A549 (cell line): ENCODE results near the gene SLC39A11. TPM values are rescaled to one million over a fixed set of nuclear protein-coding genes. Genes with fewer than 3 reads are reported as not detected.
A peak's percentile ranks its signal among the peaks of the same experiment; 100 is the strongest.

Experiments
- ATAC-seq, 2 experiments: fragments of 200-7000 bp in 1 of 2; fragments of >200 bp in 1 of 2; cut with Nextera tagmentation in 1 of 2; cut with Tn5 transposase in 1 of 2; 3 replicates each; pipeline versions ENCODE4 v1.8.0 to v1.9.1; 2018 to 2020; ENCODE audit warnings: mild to moderate bottlenecking in 1 of 2, moderate library complexity in 1 of 2
- CTCF ChIA-PET: fragments of 300-600 bp; sonication (Branson Sonifier 250); formaldehyde crosslinking; extraction: SDS; loops from one replicate; lab custom pipeline; 2021; ENCODE audit warnings: antibody characterized with exemption, inconsistent platforms; lab: Yijun Ruan, JAX
- POLR2A ChIA-PET: fragments of 350-600 bp; formaldehyde crosslinking; extraction: SDS; loops from one replicate; lab custom pipeline; 2021; ENCODE audit warnings: antibody characterized with exemption, inconsistent platforms; lab: Yijun Ruan, JAX
- DNase-seq, 2 experiments: peaks; one replicate each; pipeline versions ENCODE4 v3.0.0 to v3.0.0-alpha.2; 2011 to 2016; ENCODE audit warnings: low read depth in 1 of 2, low spot score in 1 of 2
- FAIRE-seq: peaks from 2 replicates; lab custom pipeline; 2011; peaks lifted over from hg19 to GRCh38; lab: Jason Lieb, UNC
- H3K27ac ChIP-seq, 2 experiments: fragments of >200 bp; sonication (Bioruptor Twin); formaldehyde crosslinking; 3 replicates each; pipeline ENCODE4 v1.5.1; 2016 to 2017
- H3K4me1 ChIP-seq: fragments of >200 bp; sonication (Bioruptor Twin); formaldehyde crosslinking; 3 replicates; pipeline ENCODE4 v1.6.1; 2016
- H3K4me2 ChIP-seq: fragments of >200 bp; sonication (Bioruptor Twin); formaldehyde crosslinking; 3 replicates; pipeline ENCODE4 v1.6.1; 2016
- H3K4me3 ChIP-seq: fragments of >200 bp; sonication (Bioruptor Twin); formaldehyde crosslinking; 3 replicates; pipeline ENCODE4 v1.5.1; 2016
- H3K9me3 ChIP-seq: fragments of >200 bp; sonication (Bioruptor Twin); formaldehyde crosslinking; 3 replicates; pipeline ENCODE4 v1.6.1; 2016
- BHLHE40 ChIP-seq: IDR thresholded peaks from 2 replicates; pipeline ENCODE4 v1.6.1; 2012; ENCODE audit warnings: low read depth, low read length, inconsistent platforms
- CBX2 ChIP-seq: fragments of 200-600 bp; sonication (generic); IDR thresholded peaks from 2 replicates; pipeline ENCODE4 v1.6.1; 2016; ENCODE audit warnings: low read depth, mild to moderate bottlenecking, borderline replicate concordance
- CHD2 ChIP-seq: fragments of 150-350 bp; IDR thresholded peaks from 2 replicates; pipeline ENCODE4 v1.6.1; 2014; ENCODE audit warnings: low read length; ENCODE audit not compliant: partially characterized antibody
- ESRRA ChIP-seq: fragments of 150-350 bp; IDR thresholded peaks from 2 replicates; pipeline ENCODE4 v1.6.1; 2014; ENCODE audit warnings: mild to moderate bottlenecking, low read length, borderline replicate concordance
- FOSB ChIP-seq: fragments of 250-450 bp; sonication (Bioruptor Pico); IDR thresholded peaks from 2 replicates; pipeline ENCODE4 v1.5.0; 2020; ENCODE audit warnings: mild to moderate bottlenecking, moderate library complexity
- FOSL2 ChIP-seq, 2 experiments: fragments of 450-650 bp in 1 of 2; fragments of >200 bp in 1 of 2; sonication (Bioruptor Twin) in 1 of 2; formaldehyde crosslinking; IDR thresholded peaks; 2 replicates each; pipeline versions ENCODE4 v1.5.0 to v1.6.1; 2016 to 2020; ENCODE audit warnings: mild to moderate bottlenecking in 1 of 2, moderate library complexity in 1 of 2
- FOXS1 ChIP-seq: fragments of 250-450 bp; sonication (Bioruptor Pico); IDR thresholded peaks from 2 replicates; pipeline ENCODE4 v1.5.0; 2020; ENCODE audit warnings: mild to moderate bottlenecking, moderate library complexity
- GATA3 ChIP-seq: IDR thresholded peaks from 2 replicates; pipeline ENCODE4 v1.6.1; 2012; ENCODE audit warnings: borderline replicate concordance
- HDAC2 ChIP-seq: fragments of 200-600 bp; sonication (generic); IDR thresholded peaks from 2 replicates; pipeline ENCODE4 v1.6.1; 2016
- HEYL ChIP-seq: fragments of 250-450 bp; sonication (Bioruptor Pico); IDR thresholded peaks from 2 replicates; pipeline ENCODE4 v1.8.0; 2021; ENCODE audit warnings: mild to moderate bottlenecking, moderate library complexity
- JUN ChIP-seq, 2 experiments: fragments of >200 bp; sonication (Bioruptor Twin); formaldehyde crosslinking; IDR thresholded peaks; 2 replicates in 1 of 2; 3 replicates in 1 of 2; pipeline ENCODE4 v1.6.1; 2016 to 2017
- JUNB ChIP-seq: fragments of >200 bp; sonication (Bioruptor Twin); formaldehyde crosslinking; IDR thresholded peaks from 2 replicates; pipeline ENCODE4 v1.6.1; 2016
- MAFK ChIP-seq: fragments of 450-650 bp; IDR thresholded peaks from 2 replicates; pipeline ENCODE4 v1.6.1; 2014; ENCODE audit not compliant: partially characterized antibody
- MYC ChIP-seq: IDR thresholded peaks from 2 replicates; pipeline ENCODE4 v1.6.1; 2012; ENCODE audit warnings: mild to moderate bottlenecking, inconsistent platforms, low read length, improper control_type of control experiment, borderline replicate concordance
- NFE2L2 ChIP-seq: fragments of 150-350 bp; conservative IDR thresholded peaks from 2 replicates; pipeline ENCODE4 v1.6.1; 2014; ENCODE audit warnings: low read length
- NPAS2 ChIP-seq: fragments of 250-450 bp; sonication (Bioruptor Pico); IDR thresholded peaks from 2 replicates; pipeline ENCODE4 v1.8.0; 2022; ENCODE audit warnings: mild to moderate bottlenecking, moderate library complexity, borderline replicate concordance
- NR3C1 ChIP-seq: fragments of >200 bp; sonication (Bioruptor Twin); formaldehyde crosslinking; IDR thresholded peaks from 3 replicates; pipeline ENCODE4 v1.6.1; 2017
- POLR2A ChIP-seq: IDR thresholded peaks from 2 replicates; pipeline ENCODE4 v1.6.1; 2012; ENCODE audit warnings: mild to moderate bottlenecking, low read length
- RAD21 ChIP-seq, 2 experiments: fragments of >200 bp in 1 of 2; sonication (Bioruptor Twin) in 1 of 2; formaldehyde crosslinking in 1 of 2; IDR thresholded peaks in 1 of 2; conservative IDR thresholded peaks in 1 of 2; 2 replicates in 1 of 2; 3 replicates in 1 of 2; pipeline ENCODE4 v1.6.1; 2012 to 2018; ENCODE audit warnings: inconsistent platforms in 1 of 2
- RNF2 ChIP-seq: fragments of 200-600 bp; sonication (generic); IDR thresholded peaks from 2 replicates; pipeline ENCODE4 v1.6.1; 2016; ENCODE audit warnings: low read depth, mild to moderate bottlenecking, antibody characterized with exemption, moderate library complexity, borderline replicate concordance
- SREBF2 ChIP-seq: fragments of 450-650 bp; IDR thresholded peaks from 2 replicates; pipeline ENCODE4 v1.6.1; 2014; ENCODE audit warnings: mild to moderate bottlenecking, moderate library complexity
- ZC3H11A ChIP-seq: fragments of 450-650 bp; IDR thresholded peaks from 2 replicates; pipeline ENCODE4 v1.6.1; 2014; ENCODE audit warnings: antibody characterized with exemption, mild to moderate bottlenecking
- WGBS: methylation state at CpG from one replicate; pipeline ENCODE4 v1.1.6; 2017; ENCODE audit errors: missing lambda C conversion rate; 5-methylcytosine and 5-hydroxymethylcytosine counted together
- polyA plus RNA-seq, 4 experiments: library from polyadenylated mRNA; depleted of rRNA in 3 of 4; stranded (reverse); fragments of >200 nt; fragmentation: RNase III in 1 of 4; extraction: RNeasy Plus Mini Kit Qiagen cat#74134 plus additional on column Dnase treatment in 1 of 4; gene quantifications; 2 replicates in 3 of 4; 3 replicates in 1 of 4; pipeline ENCODE4 v1.2.3, GENCODE V29; 2011 to 2017
- TF ChIP-seq, protein P1 (sequence below): IDR thresholded peaks from 2 replicates; pipeline ENCODE4 v1.6.1; 2012
- TF ChIP-seq, protein P2 (sequence below): fragments of 250-450 bp; sonication (Bioruptor Pico); IDR thresholded peaks from 2 replicates; pipeline ENCODE4 v1.5.0; 2021; ENCODE audit warnings: mild to moderate bottlenecking, moderate library complexity, borderline replicate concordance
- TF ChIP-seq, protein P3 (sequence below): fragments of 250-450 bp; sonication (Bioruptor Pico); IDR thresholded peaks from 2 replicates; pipeline ENCODE4 v1.5.0; 2020; ENCODE audit warnings: low read depth, mild to moderate bottlenecking, moderate library complexity
- TF ChIP-seq, protein P4 (sequence below): fragments of 150-350 bp; IDR thresholded peaks from 2 replicates; pipeline ENCODE4 v1.6.1; 2014; ENCODE audit warnings: low read depth, mild to moderate bottlenecking, low read length

Gene SLC39A11
- polyA plus RNA-seq, 2 of the 4 experiments (the other 2 are of a cell fraction): 18.4 to 25.2 TPM

DNA sequence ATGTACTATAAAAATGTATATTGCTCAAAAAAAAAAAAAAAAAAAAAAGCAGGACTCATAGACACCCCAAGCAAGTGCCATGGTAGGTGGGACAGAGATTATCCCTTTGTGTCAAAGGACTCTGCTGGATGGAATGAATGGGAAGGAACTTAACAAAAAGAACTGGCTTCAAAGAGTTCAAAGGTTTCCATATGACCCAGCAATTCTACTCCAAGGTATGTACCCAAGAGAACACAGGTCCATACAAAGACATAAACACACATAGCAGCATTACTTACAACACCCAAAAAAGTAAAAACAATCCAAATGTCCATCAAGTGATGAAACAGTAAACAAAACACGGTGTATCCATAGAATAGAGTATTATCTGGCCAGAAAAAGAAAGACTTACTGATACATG is 255.2 kb downstream of the SLC39A11 start (continued):
- TF ChIP-seq MAFK (no peak), FOSB (CRISPR knock-in tag) (no peak), GATA3 (no peak), BHLHE40 (no peak), HDAC2 (no peak), JUNB (no peak), SREBF2 (no peak), HEYL (CRISPR knock-in tag) (no peak)

DNA sequence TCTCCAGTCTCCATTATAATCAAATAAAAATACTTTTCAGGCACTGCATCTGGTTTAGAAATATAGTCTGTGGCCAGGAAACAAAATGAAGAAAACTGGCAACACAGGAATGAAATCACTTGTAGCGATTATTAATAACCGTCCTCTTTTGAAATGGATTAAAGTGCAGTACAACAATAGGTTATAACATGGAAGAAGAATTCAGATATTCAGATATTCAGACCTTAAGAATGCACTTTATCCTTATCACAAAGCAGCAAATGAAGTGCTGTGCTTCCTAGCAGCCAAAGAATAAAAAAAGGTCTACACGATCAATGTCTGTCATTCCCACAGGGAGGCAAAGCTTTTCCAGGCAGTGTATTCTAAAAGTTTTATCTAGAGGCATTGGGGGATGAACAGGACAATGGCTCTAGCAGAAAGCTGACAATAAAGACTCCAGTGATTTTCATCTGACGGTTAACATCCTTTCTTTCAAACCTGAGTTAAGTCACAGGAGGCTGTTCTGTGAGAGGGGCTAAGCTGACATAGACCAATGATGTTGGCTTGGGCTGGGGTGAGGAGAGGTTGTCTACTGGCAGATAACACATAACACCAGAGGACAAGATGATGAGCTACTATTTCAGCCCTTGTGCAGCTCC is 259.2 kb downstream of the SLC39A11 start:
- H3K4me3 ChIP-seq: no peak overlapping the region
- 90% methylated on average over 4 of the region's 4 CpGs for WGBS
- CTCF ChIA-PET: interaction anchor here (0.6 to 2.3 kb wide), 6 partner anchors 10 to 356 kb away, joined by 3 to 7 read pairs (median 4); no protein-coding TSS in a partner anchor
- H3K9me3 ChIP-seq: no peaks in the 10 kb centered on the region
- POLR2A ChIA-PET: no interaction called here
- H3K4me2 ChIP-seq: no peak overlapping the region
- ATAC-seq: no peak
- TF ChIP-seq ESRRA (no peak), CBX2 (no peak), FOSL2 (IDR thresholded peaks at IDR 0.05) (no peak), FOSL2 (CRISPR knock-in tag; IDR thresholded peaks at IDR 0.05) (no peak), FOXS1 (no peak), RAD21 (conservative IDR thresholded peaks at IDR 0.05 in 1 of 2, IDR thresholded peaks at IDR 0.05 in 1 of 2) (no peak)
- TF ChIP-seq, protein P1, sequence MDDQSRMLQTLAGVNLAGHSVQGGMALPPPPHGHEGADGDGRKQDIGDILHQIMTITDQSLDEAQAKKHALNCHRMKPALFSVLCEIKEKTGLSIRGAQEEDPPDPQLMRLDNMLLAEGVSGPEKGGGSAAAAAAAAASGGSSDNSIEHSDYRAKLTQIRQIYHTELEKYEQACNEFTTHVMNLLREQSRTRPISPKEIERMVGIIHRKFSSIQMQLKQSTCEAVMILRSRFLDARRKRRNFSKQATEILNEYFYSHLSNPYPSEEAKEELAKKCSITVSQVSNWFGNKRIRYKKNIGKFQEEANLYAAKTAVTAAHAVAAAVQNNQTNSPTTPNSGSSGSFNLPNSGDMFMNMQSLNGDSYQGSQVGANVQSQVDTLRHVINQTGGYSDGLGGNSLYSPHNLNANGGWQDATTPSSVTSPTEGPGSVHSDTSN: no peak
- TF ChIP-seq, all 56 proteins: peak for 0
- FAIRE-seq (peak; percentile 7), DNase-seq (no peak)
- Histone ChIP-seq H3K4me1 (no peaks in the 10 kb centered on the region), H3K27ac (no peak overlapping the region)

DNA sequence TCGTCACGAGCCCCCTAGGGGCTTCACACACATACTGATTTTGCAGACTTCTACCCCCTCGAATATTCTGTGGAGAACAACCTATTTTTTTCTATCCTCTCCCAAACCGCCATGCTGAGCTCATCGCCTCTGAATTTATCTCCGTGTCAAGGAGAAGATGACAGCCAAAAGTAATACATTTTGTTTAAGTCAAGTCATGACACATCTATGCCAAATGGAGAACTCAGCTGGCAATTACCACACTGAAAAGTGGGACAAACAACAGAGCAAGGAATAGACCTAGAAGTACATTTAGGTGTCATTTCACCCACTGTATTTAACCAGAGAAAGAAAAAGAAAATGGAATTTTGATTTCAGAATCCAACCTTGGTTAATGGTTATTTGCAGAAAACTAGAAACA is 260.2 kb downstream of the SLC39A11 start:
- ATAC-seq (no peak), DNase-seq (no peak), FAIRE-seq (no peak)
- TF ChIP-seq, protein P2, sequence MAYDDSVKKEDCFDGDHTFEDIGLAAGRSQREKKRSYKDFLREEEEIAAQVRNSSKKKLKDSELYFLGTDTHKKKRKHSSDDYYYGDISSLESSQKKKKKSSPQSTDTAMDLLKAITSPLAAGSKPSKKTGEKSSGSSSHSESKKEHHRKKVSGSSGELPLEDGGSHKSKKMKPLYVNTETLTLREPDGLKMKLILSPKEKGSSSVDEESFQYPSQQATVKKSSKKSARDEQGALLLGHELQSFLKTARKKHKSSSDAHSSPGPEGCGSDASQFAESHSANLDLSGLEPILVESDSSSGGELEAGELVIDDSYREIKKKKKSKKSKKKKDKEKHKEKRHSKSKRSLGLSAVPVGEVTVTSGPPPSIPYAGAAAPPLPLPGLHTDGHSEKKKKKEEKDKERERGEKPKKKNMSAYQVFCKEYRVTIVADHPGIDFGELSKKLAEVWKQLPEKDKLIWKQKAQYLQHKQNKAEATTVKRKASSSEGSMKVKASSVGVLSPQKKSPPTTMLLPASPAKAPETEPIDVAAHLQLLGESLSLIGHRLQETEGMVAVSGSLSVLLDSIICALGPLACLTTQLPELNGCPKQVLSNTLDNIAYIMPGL (CRISPR knock-in tag): no peak
- no peak for TF ChIP-seq JUN (IDR thresholded peaks at IDR 0.05)
- TF ChIP-seq MYC: no peak
- TF ChIP-seq FOSB (CRISPR knock-in tag): no peak
- TF ChIP-seq FOSL2 (IDR thresholded peaks at IDR 0.05): no peak
- TF ChIP-seq FOSL2 (CRISPR knock-in tag; IDR thresholded peaks at IDR 0.05): no peak
- no peak for TF ChIP-seq CHD2
- no peak for TF ChIP-seq HEYL (CRISPR knock-in tag)
- TF ChIP-seq HDAC2: no peak
- Histone ChIP-seq H3K4me3 (no peak overlapping the region), H3K9me3 (no peaks in the 10 kb centered on the region), H3K27ac (no peak overlapping the region), H3K4me2 (no peak overlapping the region), H3K4me1 (no peaks in the 10 kb centered on the region)
- ChIA-PET POLR2A (no interaction called here), CTCF (interaction anchor here (1.6 to 2.3 kb wide), 2 partner anchors 9 to 22 kb away, joined by 4 to 7 read pairs; no protein-coding TSS in a partner anchor)
- WGBS: 81% methylated on average over 6 of the region's 6 CpGs

DNA sequence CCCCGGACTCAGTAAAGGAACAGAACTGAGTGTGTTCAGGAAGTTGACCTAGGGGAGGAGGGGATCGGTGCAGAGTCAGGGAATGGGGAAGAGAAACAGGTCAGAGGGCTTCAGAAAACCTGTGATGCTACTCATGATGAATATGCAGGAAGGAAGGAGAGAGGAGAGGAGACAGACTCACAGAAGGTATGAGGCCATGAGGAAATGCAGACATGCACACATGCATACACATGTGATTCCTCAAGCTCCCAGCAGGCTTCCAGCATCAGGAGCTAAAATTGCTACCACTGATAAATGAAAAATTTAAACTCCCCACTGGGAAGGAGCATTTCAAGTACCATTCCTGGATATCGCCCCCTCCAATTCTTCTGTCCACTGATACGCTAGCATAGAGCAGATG is 262.6 kb downstream of the SLC39A11 start:
- no peak for DNase-seq
- H3K9me3 ChIP-seq: peaks cover 19% of the 10 kb centered on the region
- TF ChIP-seq, protein P3, sequence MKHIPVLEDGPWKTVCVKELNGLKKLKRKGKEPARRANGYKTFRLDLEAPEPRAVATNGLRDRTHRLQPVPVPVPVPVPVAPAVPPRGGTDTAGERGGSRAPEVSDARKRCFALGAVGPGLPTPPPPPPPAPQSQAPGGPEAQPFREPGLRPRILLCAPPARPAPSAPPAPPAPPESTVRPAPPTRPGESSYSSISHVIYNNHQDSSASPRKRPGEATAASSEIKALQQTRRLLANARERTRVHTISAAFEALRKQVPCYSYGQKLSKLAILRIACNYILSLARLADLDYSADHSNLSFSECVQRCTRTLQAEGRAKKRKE: no peak
- no peak for TF ChIP-seq NR3C1
- TF ChIP-seq POLR2A: no peak
- TF ChIP-seq SREBF2: no peak
- TF ChIP-seq ZC3H11A: no peak
- TF ChIP-seq MYC: no peak
- TF ChIP-seq NPAS2 (CRISPR knock-in tag): no peak
- no peak for TF ChIP-seq JUNB
- TF ChIP-seq, protein P4, sequence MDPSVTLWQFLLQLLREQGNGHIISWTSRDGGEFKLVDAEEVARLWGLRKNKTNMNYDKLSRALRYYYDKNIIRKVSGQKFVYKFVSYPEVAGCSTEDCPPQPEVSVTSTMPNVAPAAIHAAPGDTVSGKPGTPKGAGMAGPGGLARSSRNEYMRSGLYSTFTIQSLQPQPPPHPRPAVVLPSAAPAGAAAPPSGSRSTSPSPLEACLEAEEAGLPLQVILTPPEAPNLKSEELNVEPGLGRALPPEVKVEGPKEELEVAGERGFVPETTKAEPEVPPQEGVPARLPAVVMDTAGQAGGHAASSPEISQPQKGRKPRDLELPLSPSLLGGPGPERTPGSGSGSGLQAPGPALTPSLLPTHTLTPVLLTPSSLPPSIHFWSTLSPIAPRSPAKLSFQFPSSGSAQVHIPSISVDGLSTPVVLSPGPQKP: no peak
- no peak for TF ChIP-seq NFE2L2
- TF ChIP-seq RNF2: no peak
- TF ChIP-seq, all 56 proteins: peak for 0
- Histone ChIP-seq H3K4me3 (no peak overlapping the region), H3K4me2 (no peak overlapping the region), H3K27ac (no peak overlapping the region), H3K4me1 (no peaks in the 10 kb centered on the region)
- peak; percentile 35 to 57; a peak in 4 of 6 replicates for ATAC-seq
- CTCF ChIA-PET: interaction anchor here (0.6 kb wide), 2 partner anchors 25 to 53 kb away, joined by 3 read pairs; no protein-coding TSS in a partner anchor
- no peak for FAIRE-seq
- WGBS: 90% methylated on average over 4 of the region's 4 CpGs
- POLR2A ChIA-PET: no interaction called here
